Loucy (cell line): ENCODE measurements around the gene ACRV1.

ENCODE experiments used
- H2AFZ ChIP-seq: fragments of 200-600 bp; sonication (generic); 2 replicates; pipeline ENCODE4 v1.6.0; 2016; ENCODE audit warnings: antibody characterized with exemption, mild to moderate bottlenecking, low read length, moderate library complexity
- H3F3A ChIP-seq: fragments of 200-600 bp; 2 replicates; pipeline ENCODE4 v1.6.0; 2016; ENCODE audit warnings: antibody characterized with exemption, low read depth, mild to moderate bottlenecking
- H3K27me3 ChIP-seq: fragments of 200-600 bp; sonication (generic); 2 replicates; pipeline ENCODE4 v1.6.1; 2014; ENCODE audit warnings: low read length, mild to moderate bottlenecking; ENCODE audit not compliant: insufficient read depth, poor library complexity, severe bottlenecking
- H3K36me3 ChIP-seq: fragments of 200-600 bp; sonication (generic); 2 replicates; pipeline ENCODE4 v1.6.1; 2016; ENCODE audit warnings: low read length; ENCODE audit not compliant: insufficient read depth
- H3K4me1 ChIP-seq: fragments of 200-600 bp; sonication (generic); 2 replicates; pipeline ENCODE4 v1.5.1; 2014; ENCODE audit warnings: low read length, mild to moderate bottlenecking; ENCODE audit not compliant: insufficient read depth, poor library complexity, severe bottlenecking
- H3K4me2 ChIP-seq: fragments of 200-600 bp; sonication (generic); 2 replicates; pipeline ENCODE4 v1.6.0; 2014; ENCODE audit warnings: antibody characterized with exemption, low read length, low read depth, mild to moderate bottlenecking; ENCODE audit not compliant: poor library complexity, severe bottlenecking
- H3K4me3 ChIP-seq: fragments of 200-600 bp; sonication (generic); 2 replicates; pipeline ENCODE4 v1.5.1; 2014; ENCODE audit warnings: low read length, mild to moderate bottlenecking, mixed read lengths; ENCODE audit not compliant: poor library complexity, severe bottlenecking
- H3K79me2 ChIP-seq: fragments of 200-600 bp; sonication (generic); 2 replicates; pipeline ENCODE4 v1.6.1; 2014; ENCODE audit warnings: low read length; ENCODE audit not compliant: insufficient read depth
- H3K9ac ChIP-seq: fragments of 200-600 bp; sonication (generic); 2 replicates; pipeline ENCODE4 v1.6.0; 2014; ENCODE audit warnings: mild to moderate bottlenecking, low read depth, low read length, moderate library complexity; ENCODE audit not compliant: poor library complexity, severe bottlenecking
- H3K9me2 ChIP-seq: fragments of 200-600 bp; sonication (generic); replicated peaks from 2 replicates; pipeline ENCODE4 v1.6.1; 2016; ENCODE audit warnings: low read depth, low read length, mixed read lengths
- H3K9me3 ChIP-seq: fragments of 200-600 bp; sonication (generic); 2 replicates; pipeline ENCODE4 v1.6.1; 2014; ENCODE audit warnings: mild to moderate bottlenecking, antibody characterized with exemption, low read length, low read depth; ENCODE audit not compliant: insufficient read depth
- H4K20me1 ChIP-seq: fragments of 200-600 bp; sonication (generic); 2 replicates; pipeline ENCODE4 v1.6.0; 2014; ENCODE audit warnings: antibody characterized with exemption, low read length, mild to moderate bottlenecking; ENCODE audit not compliant: insufficient read depth, poor library complexity, severe bottlenecking
- EZH2phosphoT487 ChIP-seq: fragments of 200-600 bp; IDR thresholded peaks from 2 replicates; pipeline ENCODE4 v1.6.1; 2018; ENCODE audit warnings: antibody characterized with exemption, mild to moderate bottlenecking, moderate library complexity, borderline replicate concordance
- TF ChIP-seq, protein P1 (sequence below): fragments of 200-600 bp; sonication (generic); conservative IDR thresholded peaks from 2 replicates; pipeline ENCODE4 v1.5.1; 2014; ENCODE audit warnings: mild to moderate bottlenecking, antibody characterized with exemption, low read length

The ACRV1 gene

GRCh38 chr11:125649465-125650166 is 31.0 kb downstream of the ACRV1 start:
- Histone ChIP-seq H3K36me3 (peaks cover 74% of the 10 kb centered on the region), H4K20me1 (peaks cover 14% of the 10 kb centered on the region), H2AFZ (no peak overlapping the region), H3K9me2 (no peaks in the 10 kb centered on the region), H3K27me3 (no peaks in the 10 kb centered on the region), H3K9ac (no peak overlapping the region), H3K4me3 (no peak overlapping the region), H3F3A (no peaks in the 10 kb centered on the region; the same call in 1 of the 2 replicates), H3K4me2 (peak overlapping the region; percentile 43), H3K79me2 (peaks cover 63% of the 10 kb centered on the region), H3K4me1 (peaks cover 4% of the 10 kb centered on the region), H3K9me3 (no peaks in the 10 kb centered on the region)
- TF ChIP-seq, protein P1, sequence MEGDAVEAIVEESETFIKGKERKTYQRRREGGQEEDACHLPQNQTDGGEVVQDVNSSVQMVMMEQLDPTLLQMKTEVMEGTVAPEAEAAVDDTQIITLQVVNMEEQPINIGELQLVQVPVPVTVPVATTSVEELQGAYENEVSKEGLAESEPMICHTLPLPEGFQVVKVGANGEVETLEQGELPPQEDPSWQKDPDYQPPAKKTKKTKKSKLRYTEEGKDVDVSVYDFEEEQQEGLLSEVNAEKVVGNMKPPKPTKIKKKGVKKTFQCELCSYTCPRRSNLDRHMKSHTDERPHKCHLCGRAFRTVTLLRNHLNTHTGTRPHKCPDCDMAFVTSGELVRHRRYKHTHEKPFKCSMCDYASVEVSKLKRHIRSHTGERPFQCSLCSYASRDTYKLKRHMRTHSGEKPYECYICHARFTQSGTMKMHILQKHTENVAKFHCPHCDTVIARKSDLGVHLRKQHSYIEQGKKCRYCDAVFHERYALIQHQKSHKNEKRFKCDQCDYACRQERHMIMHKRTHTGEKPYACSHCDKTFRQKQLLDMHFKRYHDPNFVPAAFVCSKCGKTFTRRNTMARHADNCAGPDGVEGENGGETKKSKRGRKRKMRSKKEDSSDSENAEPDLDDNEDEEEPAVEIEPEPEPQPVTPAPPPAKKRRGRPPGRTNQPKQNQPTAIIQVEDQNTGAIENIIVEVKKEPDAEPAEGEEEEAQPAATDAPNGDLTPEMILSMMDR: no peak
- no peak for TF ChIP-seq EZH2phosphoT487

DNA sequence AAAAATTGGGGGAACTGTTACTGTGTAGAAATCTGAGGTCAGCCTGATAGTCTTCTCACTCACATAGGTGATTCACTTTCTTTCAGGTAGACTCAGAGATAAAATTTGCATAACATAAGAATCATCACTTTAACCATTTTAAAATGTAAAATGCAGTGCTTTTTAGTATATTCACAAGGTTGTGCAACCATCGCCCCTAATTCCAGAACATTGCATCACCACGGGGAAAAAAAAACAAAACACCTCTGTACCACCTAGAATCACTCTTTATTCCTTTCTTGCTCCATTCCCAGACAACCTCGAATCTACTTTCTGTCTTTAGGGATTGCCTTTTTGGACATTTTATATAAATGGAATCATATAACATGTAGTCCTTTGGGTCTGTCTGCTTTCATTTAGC is 34.8 kb downstream of the ACRV1 start:
- Histone ChIP-seq H2AFZ (no peak overlapping the region), H3K9me3 (no peaks in the 10 kb centered on the region), H3F3A (no peaks in the 10 kb centered on the region; the same call in 1 of the 2 replicates), H3K9ac (no peak overlapping the region), H3K27me3 (no peaks in the 10 kb centered on the region), H3K4me3 (no peak overlapping the region), H3K4me2 (no peak overlapping the region), H4K20me1 (peaks cover 18% of the 10 kb centered on the region), H3K9me2 (no peaks in the 10 kb centered on the region), H3K4me1 (peaks cover 4% of the 10 kb centered on the region), H3K36me3 (peaks cover 79% of the 10 kb centered on the region), H3K79me2 (peaks cover 35% of the 10 kb centered on the region)
- no peak for TF ChIP-seq EZH2phosphoT487
- TF ChIP-seq, protein P1: no peak

GRCh38 chr11:125638315-125638714 is 42.3 kb downstream of the ACRV1 start:
- H3K9me3 ChIP-seq: no peaks in the 10 kb centered on the region

More at GRCh38 chr11:125638315-125638714, 42.3 kb downstream of the ACRV1 start:
- Histone ChIP-seq H3K79me2 (peaks cover 20% of the 10 kb centered on the region), H3K27me3 (no peaks in the 10 kb centered on the region), H3F3A (no peaks in the 10 kb centered on the region), H2AFZ (no peak overlapping the region), H3K9ac (no peak overlapping the region), H3K36me3 (peaks cover 75% of the 10 kb centered on the region), H3K4me2 (no peak overlapping the region), H3K9me2 (no peaks in the 10 kb centered on the region), H4K20me1 (peaks cover 28% of the 10 kb centered on the region), H3K4me1 (peaks cover 15% of the 10 kb centered on the region), H3K4me3 (no peak overlapping the region)
- TF ChIP-seq EZH2phosphoT487: no peak
- TF ChIP-seq, protein P1: no peak
